Cortex of kidney (tissue), 1 donor: ENCODE measurements around the gene PPP1R3G.
"Not testable (repeated sequence)": the region's sequence is repeated elsewhere in the genome, so short reads cannot be mapped to it uniquely, and the experiment has no call there.

Experiments used
- DNase-seq: peaks from one replicate; lab custom pipeline; 2025; lab: John Stamatoyannopoulos, UW

Gene PPP1R3G

GRCh38 chr6:5084781-5085647, at the start of gene PPP1R3G:
TSS of gene PPP1R3G (plus strand) at chr6:5085341. CDS start at chr6:5085486, 145 bp downstream.
- no peak for DNase-seq

- no peak for DNase-seq
These were observed 48.9 kb upstream of the PPP1R3G start for GRCh38 chr6:5036269-5036668.

- no peak for DNase-seq
These were observed 43.2 kb upstream of the PPP1R3G start for GRCh38 chr6:5041955-5042354.

GRCh38 chr6:5042436-5042835, 42.7 kb upstream of the PPP1R3G start:
- no peak for DNase-seq

- no peak for DNase-seq
These were observed 40.3 kb upstream of the PPP1R3G start for GRCh38 chr6:5044866-5045265.

- no peak for DNase-seq
These were observed 39.7 kb upstream of the PPP1R3G start for GRCh38 chr6:5045416-5045815.

GRCh38 chr6:5046430-5046829, 38.7 kb upstream of the PPP1R3G start:
- DNase-seq, result no peak

GRCh38 chr6:5050009-5050408, 35.1 kb upstream of the PPP1R3G start:
- no peak for DNase-seq

- no peak for DNase-seq
These were observed 33.7 kb upstream of the PPP1R3G start for GRCh38 chr6:5051394-5051793.

- no peak for DNase-seq
These were observed 32.1 kb upstream of the PPP1R3G start for GRCh38 chr6:5053038-5053437.

- DNase-seq, result no peak
These were observed 31.3 kb upstream of the PPP1R3G start for GRCh38 chr6:5053864-5054244.

- no peak for DNase-seq
These were observed 30.8 kb upstream of the PPP1R3G start for GRCh38 chr6:5054245-5054873.

- DNase-seq, result no peak
These were observed 30.0 kb upstream of the PPP1R3G start for GRCh38 chr6:5055118-5055517.

GRCh38 chr6:5058254-5058653, 26.9 kb upstream of the PPP1R3G start:
- no peak for DNase-seq

GRCh38 chr6:5059036-5059896, 25.9 kb upstream of the PPP1R3G start:
- no peak for DNase-seq

- DNase-seq, result not testable (repeated sequence)
These were observed 24.7 kb upstream of the PPP1R3G start for GRCh38 chr6:5060439-5060838.

- no peak for DNase-seq
These were observed 24.0 kb upstream of the PPP1R3G start for GRCh38 chr6:5061152-5061551.

GRCh38 chr6:5063617-5064016, 21.5 kb upstream of the PPP1R3G start:
- no peak for DNase-seq

GRCh38 chr6:5066456-5067093, 18.6 kb upstream of the PPP1R3G start:
- DNase-seq, result no peak

- DNase-seq, result no peak
These were observed 17.8 kb upstream of the PPP1R3G start for GRCh38 chr6:5067305-5067704.

GRCh38 chr6:5068153-5068751, 16.9 kb upstream of the PPP1R3G start:
- DNase-seq, result no peak

- no peak for DNase-seq
These were observed 13.9 kb upstream of the PPP1R3G start for GRCh38 chr6:5071216-5071615.
